Activated naive CD4-positive, alpha-beta T cell treated with anti-CD3 and anti-CD28 coated beads, Interleukin-2, amount 50 U/mL, for 24 hours (primary cell): ENCODE data around the gene DAB1.
A peak's percentile ranks its signal among the peaks of the same experiment; 100 is the strongest.

Source experiments
- H3K27ac Mint-ChIP-seq: one replicate; pipeline ENCODE4 v1.8.0; 2021; ENCODE audit warnings: mild to moderate bottlenecking, mixed read lengths
- H3K27me3 Mint-ChIP-seq: one replicate; pipeline ENCODE4 v1.8.0; 2021; ENCODE audit warnings: mixed read lengths
- H3K36me3 Mint-ChIP-seq: one replicate; pipeline ENCODE4 v1.8.0; 2021; ENCODE audit warnings: mixed read lengths
- H3K4me1 Mint-ChIP-seq: one replicate; pipeline ENCODE4 v1.8.0; 2021; ENCODE audit warnings: mixed read lengths
- H3K4me3 Mint-ChIP-seq: one replicate; pipeline ENCODE4 v1.8.0; 2021; ENCODE audit warnings: mild to moderate bottlenecking, mixed read lengths
- H3K9me3 Mint-ChIP-seq: one replicate; pipeline ENCODE4 v1.8.0; 2021; ENCODE audit warnings: mixed read lengths

The DAB1 gene

GRCh38 chr1:57423135-57423655, 665 bp downstream of the DAB1 start:
- Mint-ChIP-seq H3K36me3 (no peaks in the 10 kb centered on the region), H3K27ac (no peak overlapping the region), H3K9me3 (peaks cover 1% of the 10 kb centered on the region), H3K4me1 (peaks cover 13% of the 10 kb centered on the region), H3K4me3 (no peak overlapping the region), H3K27me3 (peaks cover 46% of the 10 kb centered on the region)

DNA sequence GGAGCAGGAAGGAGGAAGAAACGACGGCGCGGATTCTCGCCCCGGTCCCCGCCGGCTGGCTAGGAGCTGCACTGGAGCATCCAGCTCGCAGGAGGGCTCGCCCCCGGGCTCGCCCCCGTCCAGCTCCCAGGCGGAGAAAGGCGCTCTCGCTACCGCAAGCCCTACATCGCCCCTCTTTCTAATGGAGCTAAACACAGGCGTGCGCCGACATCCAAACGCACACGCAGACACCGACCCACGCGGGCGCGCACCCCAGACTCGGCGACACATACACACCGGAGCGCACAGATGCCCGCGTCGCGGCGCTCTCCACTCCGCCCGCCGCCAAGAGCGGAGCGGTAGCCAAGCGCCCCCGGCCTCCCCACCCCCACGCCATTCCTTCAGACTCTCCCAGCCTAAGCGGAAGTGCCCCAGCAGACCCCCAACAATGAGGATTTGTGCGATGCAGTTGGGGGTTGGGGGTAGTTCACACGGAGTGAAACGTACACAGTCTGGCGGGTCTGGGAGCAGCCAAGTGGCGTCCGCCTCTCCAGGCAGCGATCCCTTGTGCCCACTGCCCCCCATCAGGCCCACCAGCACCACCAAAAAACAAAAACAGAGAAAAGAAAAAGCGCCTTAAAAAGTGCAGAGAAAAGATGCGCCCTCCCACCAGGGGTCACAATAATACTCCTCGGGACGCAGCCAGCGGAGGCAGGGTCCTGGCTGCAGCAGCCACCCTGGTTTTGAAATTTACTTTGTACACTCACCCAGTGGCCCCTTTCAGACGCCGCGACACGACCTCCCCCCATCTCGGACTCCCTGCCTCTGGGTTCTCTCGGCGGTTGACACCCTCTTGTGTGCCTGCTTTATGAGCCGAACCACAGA, 1.4 kb downstream of the DAB1 start:
- Mint-ChIP-seq H3K9me3 (peaks cover 4% of the 10 kb centered on the region), H3K27me3 (peaks cover 47% of the 10 kb centered on the region), H3K4me1 (peaks cover 13% of the 10 kb centered on the region), H3K27ac (no peak overlapping the region), H3K4me3 (peak overlapping the region; percentile 36), H3K36me3 (no peaks in the 10 kb centered on the region)

GRCh38 chr1:57421806-57422205, 2.1 kb downstream of the DAB1 start:
- no peak overlapping the region for H3K4me3 Mint-ChIP-seq
- no peaks in the 10 kb centered on the region for H3K36me3 Mint-ChIP-seq
- peaks cover 4% of the 10 kb centered on the region for H3K9me3 Mint-ChIP-seq

DNA sequence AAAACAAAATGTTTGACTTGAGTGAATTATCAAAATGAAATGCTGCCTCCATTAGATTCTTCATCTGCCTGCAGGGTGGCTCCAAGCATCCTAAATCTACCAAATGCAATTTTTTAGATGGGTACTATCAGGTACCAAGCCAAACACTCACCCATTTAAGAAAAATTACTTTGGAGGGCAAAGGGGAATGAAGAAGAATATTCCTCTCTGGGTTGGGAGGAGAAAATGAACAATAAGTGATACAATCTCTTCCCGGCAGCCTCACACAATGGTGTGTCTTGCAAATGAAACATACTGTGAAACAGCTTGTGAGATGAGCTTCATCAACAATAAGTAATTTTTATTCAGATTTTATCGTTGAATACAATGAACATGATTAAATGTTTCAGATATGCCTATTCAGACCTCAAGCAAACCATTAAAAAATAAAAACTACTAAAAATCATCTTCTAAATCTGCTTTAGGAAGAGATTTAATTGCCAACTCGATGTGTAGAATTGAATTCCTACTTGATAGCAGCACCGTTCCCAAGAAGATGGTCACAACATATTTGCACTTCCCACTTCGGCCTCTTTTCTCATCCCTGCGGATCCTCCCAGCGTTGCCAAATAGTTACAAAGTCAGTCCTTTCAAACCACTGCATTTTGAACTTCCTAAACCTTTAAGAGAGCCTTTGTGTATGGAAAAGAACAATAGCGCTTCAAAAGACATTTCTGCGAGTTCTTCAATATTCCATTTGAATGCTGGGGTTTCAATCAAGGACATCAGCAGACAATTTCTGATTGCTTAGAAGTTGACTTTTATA, 2.7 kb downstream of the DAB1 start:
- peaks cover 4% of the 10 kb centered on the region for H3K9me3 Mint-ChIP-seq
- no peak overlapping the region for H3K4me3 Mint-ChIP-seq
- no peaks in the 10 kb centered on the region for H3K36me3 Mint-ChIP-seq
- no peak overlapping the region for H3K27ac Mint-ChIP-seq
- H3K27me3 Mint-ChIP-seq, result peaks cover 43% of the 10 kb centered on the region
- peaks cover 13% of the 10 kb centered on the region for H3K4me1 Mint-ChIP-seq

More at GRCh38 chr1:57421806-57422205, 2.1 kb downstream of the DAB1 start:
- Mint-ChIP-seq H3K27me3 (peaks cover 47% of the 10 kb centered on the region), H3K27ac (no peak overlapping the region), H3K4me1 (peaks cover 13% of the 10 kb centered on the region)

- H3K4me1 Mint-ChIP-seq, result peaks cover 10% of the 10 kb centered on the region
- H3K36me3 Mint-ChIP-seq, result no peaks in the 10 kb centered on the region
- H3K27ac Mint-ChIP-seq, result no peak overlapping the region
- H3K9me3 Mint-ChIP-seq, result peaks cover 4% of the 10 kb centered on the region
- peaks cover 28% of the 10 kb centered on the region for H3K27me3 Mint-ChIP-seq
- H3K4me3 Mint-ChIP-seq, result no peak overlapping the region
Observed at GRCh38 chr1:57418971-57419370, 4.9 kb downstream of the DAB1 start.

GRCh38 chr1:57411262-57411661, 12.6 kb downstream of the DAB1 start:
- H3K9me3 Mint-ChIP-seq, result no peaks in the 10 kb centered on the region
- H3K4me1 Mint-ChIP-seq, result no peaks in the 10 kb centered on the region
- H3K4me3 Mint-ChIP-seq, result no peak overlapping the region
- no peaks in the 10 kb centered on the region for H3K36me3 Mint-ChIP-seq
- no peak overlapping the region for H3K27ac Mint-ChIP-seq
- peaks cover 2% of the 10 kb centered on the region for H3K27me3 Mint-ChIP-seq

- no peak overlapping the region for H3K27ac Mint-ChIP-seq
- H3K4me1 Mint-ChIP-seq, result no peaks in the 10 kb centered on the region
- no peak overlapping the region for H3K4me3 Mint-ChIP-seq
- no peaks in the 10 kb centered on the region for H3K36me3 Mint-ChIP-seq
- no peaks in the 10 kb centered on the region for H3K9me3 Mint-ChIP-seq
- peaks cover 2% of the 10 kb centered on the region for H3K27me3 Mint-ChIP-seq
Observed at GRCh38 chr1:57410508-57410907, 13.4 kb downstream of the DAB1 start.

DNA sequence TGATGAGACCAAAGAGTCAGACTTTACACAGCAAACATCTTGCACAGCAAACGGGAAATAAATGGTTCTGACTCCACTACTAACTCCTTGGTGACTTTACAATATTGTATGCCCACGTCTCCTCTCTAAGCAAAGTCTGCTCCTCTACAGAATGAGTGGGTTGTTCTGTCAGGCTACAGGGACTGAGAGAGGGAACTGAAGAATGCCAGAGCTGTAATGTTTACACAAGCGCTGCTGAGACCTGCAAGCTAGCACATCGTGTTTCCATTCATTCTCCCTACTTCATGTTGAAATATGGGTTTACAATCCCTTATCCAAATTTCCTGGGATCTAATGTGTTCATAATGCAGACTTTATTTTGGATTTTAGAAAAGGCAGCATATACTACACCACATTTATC, 15.9 kb downstream of the DAB1 start:
- Mint-ChIP-seq H3K4me1 (no peaks in the 10 kb centered on the region), H3K4me3 (no peak overlapping the region), H3K27ac (no peak overlapping the region), H3K9me3 (no peaks in the 10 kb centered on the region), H3K36me3 (no peaks in the 10 kb centered on the region), H3K27me3 (peaks cover 1% of the 10 kb centered on the region)

DNA sequence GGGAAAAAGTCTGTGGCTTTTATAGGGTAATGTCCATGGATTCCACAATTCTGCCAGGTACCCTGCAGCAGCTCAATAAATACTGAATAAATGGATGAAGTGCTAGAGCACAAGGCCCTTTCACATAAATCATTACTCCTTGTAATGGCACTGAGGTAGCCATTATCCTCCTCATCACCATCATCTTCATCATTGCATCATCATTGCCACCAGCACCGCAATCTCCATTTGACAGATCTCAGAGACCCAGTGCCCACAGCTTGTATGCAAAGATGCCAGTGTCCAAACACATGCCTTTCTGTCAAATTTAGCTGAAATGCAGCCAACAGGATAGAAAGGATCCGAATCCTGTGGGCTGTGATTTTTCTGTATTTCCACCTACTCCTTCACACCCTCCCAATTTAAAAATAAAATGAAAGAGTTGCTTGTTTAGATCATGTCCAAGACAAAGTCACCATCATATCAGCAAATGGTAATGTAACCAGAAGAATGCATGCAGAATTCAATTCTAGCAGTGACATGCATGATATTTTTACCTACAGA, 17.4 kb downstream of the DAB1 start:
- Mint-ChIP-seq H3K27me3 (peaks cover 1% of the 10 kb centered on the region), H3K4me1 (no peaks in the 10 kb centered on the region), H3K27ac (no peak overlapping the region), H3K36me3 (no peaks in the 10 kb centered on the region), H3K9me3 (no peaks in the 10 kb centered on the region), H3K4me3 (no peak overlapping the region)

DNA sequence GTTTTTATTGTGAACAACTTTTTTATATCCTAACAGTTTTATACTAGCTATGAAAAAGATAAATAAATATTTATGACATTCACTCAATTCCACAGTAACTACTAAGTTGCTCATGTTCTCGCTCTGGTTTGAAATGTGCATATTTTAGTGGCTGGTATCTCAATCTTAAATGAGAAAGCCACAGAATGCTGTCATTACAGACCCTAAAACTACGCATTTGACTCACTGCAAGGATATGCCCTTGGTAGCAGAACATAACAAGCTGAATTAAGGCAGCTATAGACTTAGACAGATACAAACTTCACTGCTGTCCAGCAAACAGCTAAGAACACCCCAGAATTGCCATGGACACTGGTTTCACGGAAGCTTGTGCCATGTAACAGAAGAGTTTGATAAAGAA, 19.0 kb downstream of the DAB1 start:
- H3K4me3 Mint-ChIP-seq, result no peak overlapping the region
- H3K36me3 Mint-ChIP-seq, result no peaks in the 10 kb centered on the region
- no peaks in the 10 kb centered on the region for H3K9me3 Mint-ChIP-seq
- peaks cover under 1% of the 10 kb centered on the region for H3K27me3 Mint-ChIP-seq
- no peak overlapping the region for H3K27ac Mint-ChIP-seq
- H3K4me1 Mint-ChIP-seq, result no peaks in the 10 kb centered on the region

DNA sequence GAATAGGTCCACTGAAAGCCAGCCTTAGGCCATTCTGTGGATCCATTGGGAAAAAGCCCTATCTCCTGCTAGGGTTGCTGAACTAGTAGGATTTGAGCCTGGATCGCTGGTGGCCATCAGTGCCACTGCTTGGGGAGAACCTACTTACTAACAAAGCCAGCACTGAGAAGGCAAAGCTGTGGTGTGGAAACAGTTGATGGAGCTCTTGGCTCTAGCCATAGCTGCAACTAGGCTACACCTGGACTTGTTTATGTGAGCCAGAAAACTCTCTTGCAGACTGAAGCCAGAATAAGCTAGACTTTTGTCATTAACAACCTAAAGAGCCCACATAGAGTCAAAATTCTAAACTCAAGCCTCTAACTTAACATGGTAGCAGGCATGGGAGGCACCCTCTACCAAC, 20.7 kb downstream of the DAB1 start:
- Mint-ChIP-seq H3K36me3 (no peaks in the 10 kb centered on the region), H3K27ac (no peak overlapping the region), H3K4me1 (no peaks in the 10 kb centered on the region), H3K27me3 (no peaks in the 10 kb centered on the region), H3K4me3 (no peak overlapping the region), H3K9me3 (no peaks in the 10 kb centered on the region)

GRCh38 chr1:57401671-57402070, 22.2 kb downstream of the DAB1 start:
- H3K27me3 Mint-ChIP-seq, result no peaks in the 10 kb centered on the region
- no peak overlapping the region for H3K27ac Mint-ChIP-seq
- no peaks in the 10 kb centered on the region for H3K9me3 Mint-ChIP-seq
- no peaks in the 10 kb centered on the region for H3K4me1 Mint-ChIP-seq
- no peaks in the 10 kb centered on the region for H3K36me3 Mint-ChIP-seq
- H3K4me3 Mint-ChIP-seq, result no peak overlapping the region

DNA sequence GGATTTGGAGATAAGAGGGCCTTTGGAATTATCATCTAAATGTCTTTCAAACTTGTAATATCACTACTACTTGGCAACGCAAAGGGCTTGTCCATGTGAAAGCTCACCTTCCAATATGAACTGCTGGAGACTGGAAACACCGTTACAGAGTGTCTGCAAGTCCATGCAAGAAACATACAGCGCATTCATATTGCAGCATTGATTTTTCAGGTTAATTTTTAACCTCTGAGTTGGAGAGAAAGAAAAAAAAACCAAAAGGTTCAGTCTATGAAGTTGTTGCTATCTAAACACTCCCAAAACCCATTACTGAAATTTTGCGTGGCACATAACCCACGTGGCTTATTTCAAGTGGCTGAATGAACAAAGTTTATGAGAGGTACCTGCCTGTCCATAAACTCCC, 23.8 kb downstream of the DAB1 start:
- Mint-ChIP-seq H3K36me3 (no peaks in the 10 kb centered on the region), H3K4me1 (no peaks in the 10 kb centered on the region), H3K9me3 (no peaks in the 10 kb centered on the region), H3K4me3 (no peak overlapping the region), H3K27ac (no peak overlapping the region), H3K27me3 (peaks cover 2% of the 10 kb centered on the region)

DNA sequence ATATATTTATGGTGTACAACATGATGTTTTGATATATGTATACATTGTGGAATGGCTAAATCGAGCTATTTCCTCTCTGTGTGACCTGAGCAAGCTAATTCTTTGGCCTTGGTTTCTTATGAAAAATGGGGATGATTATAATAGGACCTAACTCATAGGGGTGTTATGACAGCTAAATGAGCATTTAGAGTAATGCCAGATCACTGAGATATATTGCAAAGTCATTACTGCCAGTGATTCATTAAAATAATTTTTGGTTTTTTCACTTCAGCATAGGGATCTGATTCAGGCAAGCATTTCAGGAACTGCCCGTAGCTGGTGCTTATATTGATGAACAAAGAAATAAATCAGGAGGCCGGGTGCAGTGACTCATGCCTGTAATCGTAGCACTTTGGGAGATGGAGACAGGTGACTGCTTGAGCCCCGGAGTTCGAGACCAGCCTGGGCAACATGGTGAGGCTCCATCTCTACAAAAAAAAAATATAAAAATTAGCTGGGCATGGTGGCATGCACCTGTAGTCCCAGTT, 30.7 kb downstream of the DAB1 start:
- H3K27me3 Mint-ChIP-seq, result peaks cover 5% of the 10 kb centered on the region
- H3K9me3 Mint-ChIP-seq, result no peaks in the 10 kb centered on the region
- no peak overlapping the region for H3K4me3 Mint-ChIP-seq
- no peaks in the 10 kb centered on the region for H3K36me3 Mint-ChIP-seq
- H3K4me1 Mint-ChIP-seq, result no peaks in the 10 kb centered on the region
- H3K27ac Mint-ChIP-seq, result no peak overlapping the region

DNA sequence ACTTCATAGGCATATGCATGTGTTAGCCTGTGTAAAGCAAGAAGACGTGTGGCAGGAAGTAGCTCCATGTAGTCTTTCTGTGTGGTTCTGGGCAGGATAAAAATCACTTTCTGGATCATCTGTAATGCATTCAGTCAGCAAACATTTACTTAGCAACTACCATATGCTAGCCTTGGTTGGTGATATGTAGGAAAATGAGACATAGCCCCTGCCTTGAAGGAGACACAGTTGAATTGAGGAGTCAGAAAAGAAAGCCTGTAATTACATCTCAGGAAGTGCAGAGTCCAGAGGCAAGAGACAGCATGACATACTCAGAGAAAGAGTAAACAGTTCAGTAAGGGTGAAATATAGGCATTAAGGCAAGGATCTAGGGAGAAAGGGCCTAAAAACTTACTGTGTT, 38.5 kb downstream of the DAB1 start:
- no peak overlapping the region for H3K4me3 Mint-ChIP-seq
- H3K27ac Mint-ChIP-seq, result no peak overlapping the region
- peaks cover 2% of the 10 kb centered on the region for H3K27me3 Mint-ChIP-seq
- H3K9me3 Mint-ChIP-seq, result no peaks in the 10 kb centered on the region
- H3K36me3 Mint-ChIP-seq, result no peaks in the 10 kb centered on the region
- H3K4me1 Mint-ChIP-seq, result no peaks in the 10 kb centered on the region
